ENCODE measurements around the gene TMEM45A. TPM values are rescaled to one million over a fixed set of nuclear protein-coding genes. Genes with fewer than 3 reads are reported as not detected.

TMEM45A gene
- polyA plus RNA-seq, 1 donor from 2014 or later: 2.4 TPM

DNA sequence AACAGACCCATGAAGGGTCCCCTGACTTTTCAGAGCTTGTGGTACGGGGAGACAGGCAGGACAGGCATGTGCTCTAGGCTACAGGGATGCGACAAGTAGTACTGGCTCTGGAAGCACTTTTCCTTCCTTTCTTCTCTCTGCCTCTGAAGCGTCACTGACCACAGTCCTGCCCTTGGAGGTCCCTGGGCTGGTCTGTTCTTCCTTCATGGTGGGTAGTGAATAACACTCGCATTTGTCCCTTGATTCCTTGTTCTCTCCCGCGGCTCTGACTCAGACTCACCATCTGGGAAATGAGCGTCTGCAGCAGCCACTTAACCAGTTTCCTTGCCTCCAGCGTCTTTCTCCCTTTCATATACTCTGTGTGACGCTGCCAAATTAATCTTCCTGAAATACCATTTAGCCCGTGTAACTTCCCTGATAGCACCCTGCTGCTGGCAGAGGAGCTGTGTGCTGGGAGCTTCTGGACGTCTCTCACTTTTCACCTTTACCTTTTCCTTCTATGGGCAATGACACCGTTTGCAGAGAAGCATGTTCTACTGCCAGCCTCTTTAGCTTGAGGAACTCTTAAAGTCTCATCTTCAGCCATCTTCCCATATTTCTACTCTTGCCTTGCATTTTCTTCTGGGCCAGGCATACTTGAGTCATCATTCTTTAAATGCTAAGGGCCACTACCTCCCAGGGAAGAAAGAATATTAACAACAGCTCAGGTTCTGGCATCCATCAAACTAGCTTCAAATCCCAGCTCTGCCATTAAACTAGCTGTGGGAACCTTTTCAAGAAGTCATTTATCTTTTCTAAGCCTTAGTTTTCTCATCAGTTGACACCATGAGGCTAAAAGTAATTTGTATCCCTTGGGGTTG is 33.6 kb downstream of the TMEM45A start:
- Histone ChIP-seq H3F3A (ENCODE audit: insufficient read depth, low read length, poor library complexity, severe bottlenecking) (no peaks in the 10 kb centered on the region), H3K9me3 (ENCODE audit: low read length) (no peaks in the 10 kb centered on the region), H3K27me3 (ENCODE audit: insufficient read depth, low read depth, low read length) (no peaks in the 10 kb centered on the region), H3K9me2 (ENCODE audit: insufficient read depth, low read length) (no peaks in the 10 kb centered on the region), H4K20me1 (ENCODE audit: insufficient read depth) (no peaks in the 10 kb centered on the region), H3K4me2 (ENCODE audit: low read length) (no peak overlapping the region), H3K4me3 (ENCODE audit: low read length) (no peak overlapping the region), H3K79me2 (replicated peaks; ENCODE audit: insufficient read depth, low read length) (no peaks in the 10 kb centered on the region), H3K27ac (ENCODE audit: low read length) (no peak overlapping the region), H3K36me3 (ENCODE audit: insufficient read depth, low read length) (no peaks in the 10 kb centered on the region), H3K9ac (ENCODE audit: low read length) (no peak overlapping the region), H2AFZ (ENCODE audit: low read depth, low read length) (no peak overlapping the region)
- TF ChIP-seq, protein P1, sequence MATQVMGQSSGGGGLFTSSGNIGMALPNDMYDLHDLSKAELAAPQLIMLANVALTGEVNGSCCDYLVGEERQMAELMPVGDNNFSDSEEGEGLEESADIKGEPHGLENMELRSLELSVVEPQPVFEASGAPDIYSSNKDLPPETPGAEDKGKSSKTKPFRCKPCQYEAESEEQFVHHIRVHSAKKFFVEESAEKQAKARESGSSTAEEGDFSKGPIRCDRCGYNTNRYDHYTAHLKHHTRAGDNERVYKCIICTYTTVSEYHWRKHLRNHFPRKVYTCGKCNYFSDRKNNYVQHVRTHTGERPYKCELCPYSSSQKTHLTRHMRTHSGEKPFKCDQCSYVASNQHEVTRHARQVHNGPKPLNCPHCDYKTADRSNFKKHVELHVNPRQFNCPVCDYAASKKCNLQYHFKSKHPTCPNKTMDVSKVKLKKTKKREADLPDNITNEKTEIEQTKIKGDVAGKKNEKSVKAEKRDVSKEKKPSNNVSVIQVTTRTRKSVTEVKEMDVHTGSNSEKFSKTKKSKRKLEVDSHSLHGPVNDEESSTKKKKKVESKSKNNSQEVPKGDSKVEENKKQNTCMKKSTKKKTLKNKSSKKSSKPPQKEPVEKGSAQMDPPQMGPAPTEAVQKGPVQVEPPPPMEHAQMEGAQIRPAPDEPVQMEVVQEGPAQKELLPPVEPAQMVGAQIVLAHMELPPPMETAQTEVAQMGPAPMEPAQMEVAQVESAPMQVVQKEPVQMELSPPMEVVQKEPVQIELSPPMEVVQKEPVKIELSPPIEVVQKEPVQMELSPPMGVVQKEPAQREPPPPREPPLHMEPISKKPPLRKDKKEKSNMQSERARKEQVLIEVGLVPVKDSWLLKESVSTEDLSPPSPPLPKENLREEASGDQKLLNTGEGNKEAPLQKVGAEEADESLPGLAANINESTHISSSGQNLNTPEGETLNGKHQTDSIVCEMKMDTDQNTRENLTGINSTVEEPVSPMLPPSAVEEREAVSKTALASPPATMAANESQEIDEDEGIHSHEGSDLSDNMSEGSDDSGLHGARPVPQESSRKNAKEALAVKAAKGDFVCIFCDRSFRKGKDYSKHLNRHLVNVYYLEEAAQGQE (IDR thresholded peaks at IDR 0.05; ENCODE audit: borderline replicate concordance): no peak

GRCh38 chr3:100526613-100527346 is 34.4 kb downstream of the TMEM45A start:
- no peak overlapping the region for H3K4me2 ChIP-seq (ENCODE audit: low read length)

More at GRCh38 chr3:100526613-100527346, 34.4 kb downstream of the TMEM45A start:
- Histone ChIP-seq H3K9ac (ENCODE audit: low read length) (no peak overlapping the region), H3K36me3 (ENCODE audit: insufficient read depth, low read length) (no peaks in the 10 kb centered on the region), H3F3A (ENCODE audit: insufficient read depth, low read length, poor library complexity, severe bottlenecking) (no peaks in the 10 kb centered on the region), H3K9me3 (ENCODE audit: low read length) (no peaks in the 10 kb centered on the region), H2AFZ (ENCODE audit: low read depth, low read length) (no peak overlapping the region), H3K9me2 (ENCODE audit: insufficient read depth, low read length) (no peaks in the 10 kb centered on the region), H3K4me3 (ENCODE audit: low read length) (no peak overlapping the region), H3K27ac (ENCODE audit: low read length) (no peak overlapping the region), H4K20me1 (ENCODE audit: insufficient read depth) (no peaks in the 10 kb centered on the region), H3K79me2 (replicated peaks; ENCODE audit: insufficient read depth, low read length) (no peaks in the 10 kb centered on the region), H3K27me3 (ENCODE audit: insufficient read depth, low read depth, low read length) (no peaks in the 10 kb centered on the region)
- TF ChIP-seq RAD21 (conservative IDR thresholded peaks at IDR 0.05): no peak
- TF ChIP-seq EP300 (conservative IDR thresholded peaks at IDR 0.05; ENCODE audit: poor library complexity, severe bottlenecking): no peak
- TF ChIP-seq EZH2 (IDR thresholded peaks at IDR 0.05; ENCODE audit: borderline replicate concordance, insufficient read depth, low read length, poor library complexity, severe bottlenecking): no peak
- no peak for TF ChIP-seq SMC3 (conservative IDR thresholded peaks at IDR 0.05; ENCODE audit: poor library complexity)
- no peak for TF ChIP-seq POLR2AphosphoS5 (IDR thresholded peaks at IDR 0.05)
- no peak for TF ChIP-seq TAF1 (IDR thresholded peaks at IDR 0.05; ENCODE audit: low read depth)
- TF ChIP-seq MXI1 (conservative IDR thresholded peaks at IDR 0.05; ENCODE audit: poor library complexity, severe bottlenecking): no peak
- TF ChIP-seq, protein P1 (IDR thresholded peaks at IDR 0.05; ENCODE audit: borderline replicate concordance): no peak
- no peak for TF ChIP-seq CTCF (IDR thresholded peaks at IDR 0.05; ENCODE audit: poor library complexity, severe bottlenecking)

Measured in neural cell (in vitro differentiated cells).